CD14-positive monocyte (primary cell): ENCODE results near the gene PSD4. TPM values are rescaled to one million over a fixed set of nuclear protein-coding genes. Genes with fewer than 3 reads are reported as not detected.
A peak's percentile ranks its signal among the peaks of the same experiment; 100 is the strongest.

Experiments
- DNase-seq, 3 donors: peaks; one replicate each; pipeline ENCODE4 v3.0.0-alpha.2; 2011 to 2022
- H2AFZ ChIP-seq: 2 replicates; pipeline ENCODE4 v1.6.0; 2012; ENCODE audit warnings: mild to moderate bottlenecking, low read depth, low read length, inconsistent platforms; ENCODE audit not compliant: insufficient read depth, poor library complexity, severe bottlenecking
- H3K27ac ChIP-seq, 2 donors: 1 replicate in 1 of 2; 2 replicates in 1 of 2; pipeline ENCODE4 v1.5.1; 2012 to 2013; ENCODE audit warnings: low read length in 2 of 2, control low read depth in 1 of 2, inconsistent platforms in 1 of 2, low read depth in 1 of 2, mild to moderate bottlenecking in 1 of 2
- H3K27me3 ChIP-seq, 2 donors: one replicate each; pipeline versions ENCODE4 v1.6.0 to v1.6.1; 2011 to 2013; ENCODE audit warnings: low read length in 2 of 2; ENCODE audit not compliant: control insufficient read depth in 2 of 2, insufficient read depth in 2 of 2
- H3K36me3 ChIP-seq, 2 donors: replicated peaks in 1 of 2; 1 replicate in 1 of 2; 2 replicates in 1 of 2; pipeline versions ENCODE4 v1.5.1 to v1.6.1; 2012 to 2013; ENCODE audit warnings: low read length in 2 of 2, control low read depth in 1 of 2, inconsistent platforms in 1 of 2, mild to moderate bottlenecking in 1 of 2; ENCODE audit not compliant: insufficient read depth in 2 of 2, control insufficient read depth in 1 of 2
- H3K4me1 ChIP-seq, 2 donors: 1 replicate in 1 of 2; 2 replicates in 1 of 2; pipeline versions ENCODE4 v1.5.1 to v1.6.1; 2012 to 2013; ENCODE audit warnings: low read length in 2 of 2, control low read depth in 1 of 2, inconsistent platforms in 1 of 2, mild to moderate bottlenecking in 1 of 2, moderate library complexity in 1 of 2; ENCODE audit not compliant: insufficient read depth in 2 of 2, control insufficient read depth in 1 of 2
- H3K4me2 ChIP-seq: replicated peaks from 2 replicates; pipeline ENCODE3; 2012; ENCODE audit warnings: low read length, moderate library complexity, mild to moderate bottlenecking; ENCODE audit not compliant: poor library complexity, severe bottlenecking; ENCODE audit errors: extremely low read depth
- H3K4me3 ChIP-seq, 3 experiments: fragments of 200-600 bp in 1 of 3; sonication (generic) in 1 of 3; replicated peaks in 1 of 3; 1 replicate in 2 of 3; 2 replicates in 1 of 3; pipeline ENCODE4 v1.5.1; 2011 to 2013; ENCODE audit warnings: low read length in 3 of 3, mild to moderate bottlenecking in 3 of 3, control low read depth in 2 of 3, low read depth in 2 of 3, inconsistent platforms in 1 of 3, moderate library complexity in 1 of 3
- H3K79me2 ChIP-seq: 2 replicates; pipeline ENCODE4 v1.6.0; 2012; ENCODE audit warnings: mild to moderate bottlenecking, control low read depth, inconsistent platforms, low read length, moderate library complexity; ENCODE audit not compliant: insufficient read depth
- H3K9ac ChIP-seq: 2 replicates; pipeline ENCODE4 v1.6.0; 2017; ENCODE audit warnings: low read length, mild to moderate bottlenecking; ENCODE audit not compliant: insufficient read depth, poor library complexity, severe bottlenecking
- H3K9me3 ChIP-seq, 2 donors: replicated peaks in 1 of 2; 1 replicate in 1 of 2; 2 replicates in 1 of 2; pipeline versions ENCODE4 v1.5.1 to v1.6.1; 2012 to 2013; ENCODE audit warnings: low read length in 2 of 2, control low read depth in 1 of 2; ENCODE audit not compliant: control insufficient read depth in 1 of 2, insufficient read depth in 1 of 2
- H4K20me1 ChIP-seq: 2 replicates; pipeline ENCODE4 v1.6.0; 2012; ENCODE audit warnings: mild to moderate bottlenecking, low read length, control low read depth, moderate library complexity; ENCODE audit not compliant: insufficient read depth
- H3K27ac Mint-ChIP-seq, 7 donors: one replicate each; pipeline ENCODE4 v1.8.0; 2020; ENCODE audit warnings: mild to moderate bottlenecking in 7 of 7, mixed read lengths in 7 of 7, moderate library complexity in 6 of 7, inconsistent platforms in 2 of 7
- H3K27me3 Mint-ChIP-seq, 3 donors: one replicate each; pipeline ENCODE4 v1.8.0; 2021 to 2022; ENCODE audit warnings: low read depth in 3 of 3, mild to moderate bottlenecking in 3 of 3, mixed read lengths in 3 of 3, moderate library complexity in 3 of 3, inconsistent platforms in 1 of 3
- H3K36me3 Mint-ChIP-seq, 2 donors: one replicate each; pipeline ENCODE4 v1.8.0; 2020; ENCODE audit warnings: mixed read lengths in 2 of 2, inconsistent platforms in 1 of 2, mild to moderate bottlenecking in 1 of 2
- H3K4me1 Mint-ChIP-seq: one replicate; pipeline ENCODE4 v1.8.0; 2020; ENCODE audit warnings: mild to moderate bottlenecking, mixed read lengths
- H3K4me3 Mint-ChIP-seq, 2 donors: one replicate each; pipeline ENCODE4 v1.8.0; 2020; ENCODE audit warnings: mild to moderate bottlenecking in 2 of 2, mixed read lengths in 2 of 2, moderate library complexity in 1 of 2
- H3K9me3 Mint-ChIP-seq, 7 donors: one replicate each; pipeline ENCODE4 v1.8.0; 2020 to 2022; ENCODE audit warnings: mixed read lengths in 7 of 7, mild to moderate bottlenecking in 6 of 7, moderate library complexity in 6 of 7, inconsistent platforms in 2 of 7
- CTCF ChIP-seq: fragments of 200-600 bp; IDR thresholded peaks from one replicate; pipeline ENCODE4 v1.8.0; 2022; ENCODE audit warnings: antibody characterized with exemption, mild to moderate bottlenecking
- WGBS: methylation state at CpG from one replicate; pipeline ENCODE4 v1.1.5; 2013; ENCODE audit warnings: missing lambda C conversion rate; ENCODE audit not compliant: insufficient coverage; 5-methylcytosine and 5-hydroxymethylcytosine counted together
- intact Hi-C, 2 donors: fragments of 100-400 bp; cut with micrococcal nuclease; formaldehyde crosslinking; loops; one replicate each; pipeline versions ENCODE4 v1.15.0 to v1.15.1; 2023
- polyA plus RNA-seq, 3 donors: library from polyadenylated mRNA; depleted of rRNA in 1 of 3; unstranded in 2 of 3; stranded (reverse) in 1 of 3; fragments of 300-500 nt in 2 of 3; fragments of >200 nt in 1 of 3; fragmentation: Illumina TruSeq in 2 of 3; gene quantifications; 1 replicate in 2 of 3; 2 replicates in 1 of 3; pipeline ENCODE4 v1.2.3, GENCODE V29; 2012 to 2021

Gene PSD4
- polyA plus RNA-seq, 3 donors = 11.0 to 47.0 (median 18.2) TPM

- H3K9ac ChIP-seq = no peak overlapping the region
- H3K4me2 ChIP-seq = no peak overlapping the region
- H3K9me3 ChIP-seq = no peaks in the 10 kb centered on the region
- H3K36me3 ChIP-seq = peaks cover 59 to 70% of the 10 kb centered on the region in 2 donors
- Mint-ChIP-seq H3K4me1 (peaks cover 33% of the 10 kb centered on the region), H3K36me3 (peaks cover 78 to 80% of the 10 kb centered on the region in 2 donors), H3K9me3 (no peaks in the 10 kb centered on the region), H3K27me3 (peaks cover 0 to 3% (median 2%) of the 10 kb centered on the region in 3 donors), H3K4me3 (no peak overlapping the region), H3K27ac (peak overlapping the region in 4 of 7 donors; percentile 6 to 73 (median 37))
- no peak overlapping the region for H2AFZ ChIP-seq
- H3K27me3 ChIP-seq = no peaks in the 10 kb centered on the region
- peaks cover 24 to 27% of the 10 kb centered on the region in 2 donors for H3K4me1 ChIP-seq
- H4K20me1 ChIP-seq = peaks cover 63% of the 10 kb centered on the region
- DNase-seq = no peak
- intact Hi-C loops = no loop called here
- H3K4me3 ChIP-seq = no peak overlapping the region
- peak overlapping the region in 1 of 2 donors; percentile 8 for H3K27ac ChIP-seq
- 98% methylated on average over 6 of the region's 7 CpGs for WGBS
- peaks cover 36% of the 10 kb centered on the region for H3K79me2 ChIP-seq
- no peak for TF ChIP-seq CTCF
These were observed 18.8 kb downstream of the PSD4 start for GRCh38 chr2:113192459-113193100.

GRCh38 chr2:113195923-113196501 lies 22.2 kb downstream of the PSD4 start:
- H3K27ac ChIP-seq = no peak overlapping the region
- H3K36me3 ChIP-seq = peaks cover 76 to 93% of the 10 kb centered on the region in 2 donors
- peaks cover 6% of the 10 kb centered on the region for H3K79me2 ChIP-seq
- peaks cover 0 to 3% (median 2%) of the 10 kb centered on the region in 3 donors for H3K27me3 Mint-ChIP-seq
- H2AFZ ChIP-seq = no peak overlapping the region
- no peak for DNase-seq
- H3K4me2 ChIP-seq = no peak overlapping the region
- no peaks in the 10 kb centered on the region for H3K9me3 ChIP-seq
- H3K9ac ChIP-seq = no peak overlapping the region
- no peaks in the 10 kb centered on the region for H3K27me3 ChIP-seq
- peaks cover 77% of the 10 kb centered on the region for H4K20me1 ChIP-seq
- H3K36me3 Mint-ChIP-seq = peaks cover 81 to 86% of the 10 kb centered on the region in 2 donors
- H3K4me1 ChIP-seq = peaks cover 11 to 16% of the 10 kb centered on the region in 2 donors
- H3K27ac Mint-ChIP-seq = peak overlapping the region in 3 of 7 donors; percentile 24 to 67 (median 42)
- intact Hi-C loops = loop anchor here in 1 of 2 donors (5.0 kb wide), 1 partner anchor 114 kb away; no protein-coding TSS in a partner anchor
- WGBS = 89% methylated on average over 11 of the region's 11 CpGs
- TF ChIP-seq CTCF = no peak
- no peaks in the 10 kb centered on the region for H3K9me3 Mint-ChIP-seq
- no peak overlapping the region for H3K4me3 ChIP-seq
- H3K4me1 Mint-ChIP-seq = peaks cover 9% of the 10 kb centered on the region
- no peak overlapping the region for H3K4me3 Mint-ChIP-seq
